CD4-positive, alpha-beta T cell (primary cell): ENCODE results near the gene GNAZ. TPM values are rescaled to one million over a fixed set of nuclear protein-coding genes. Genes with fewer than 3 reads are reported as not detected.

ENCODE experiments used
- ATAC-seq: fragments of 200-7000 bp; cut with Tn5 transposase; one replicate; pipeline ENCODE4 v1.10.0; 2022; ENCODE audit warnings: mild to moderate bottlenecking; ENCODE audit not compliant: poor library complexity
- CTCF ChIA-PET: fragments of 350-600 bp; sonication (Branson Sonifier 250); formaldehyde crosslinking; loops from one replicate; lab custom pipeline; 2021; ENCODE audit warnings: antibody characterized with exemption, inconsistent platforms; lab: Charles Lee
- POLR2A ChIA-PET: fragments of 350-600 bp; sonication (Branson Sonifier 250); formaldehyde crosslinking; loops from one replicate; lab custom pipeline; 2021; ENCODE audit warnings: antibody characterized with exemption, inconsistent platforms; lab: Charles Lee
- DNase-seq, 14 experiments: peaks; one replicate each; pipeline ENCODE4 v3.0.0-alpha.2; 2013 to 2020; ENCODE audit warnings: mixed read lengths in 2 of 14
- H3K27ac ChIP-seq, 2 donors: one replicate each; pipeline versions ENCODE4 v1.5.1 to v1.7.0; 2013; ENCODE audit warnings: low read length in 2 of 2, low read depth in 1 of 2, mild to moderate bottlenecking in 1 of 2
- H3K27me3 ChIP-seq, 2 experiments: 1 replicate in 1 of 2; 2 replicates in 1 of 2; pipeline versions ENCODE4 v1.6.1 to v1.7.0; 2013; ENCODE audit warnings: low read length in 2 of 2, control low read depth in 1 of 2, mild to moderate bottlenecking in 1 of 2, moderate library complexity in 1 of 2; ENCODE audit not compliant: insufficient read depth in 2 of 2, control insufficient read depth in 1 of 2
- H3K36me3 ChIP-seq: one replicate; pipeline ENCODE4 v1.6.1; 2013; ENCODE audit warnings: low read length, control low read depth; ENCODE audit not compliant: insufficient read depth
- H3K4me1 ChIP-seq: one replicate; pipeline ENCODE4 v1.6.1; 2013; ENCODE audit warnings: low read length, control low read depth; ENCODE audit not compliant: insufficient read depth
- H3K4me3 ChIP-seq: one replicate; pipeline ENCODE4 v1.5.1; 2013; ENCODE audit warnings: mild to moderate bottlenecking, low read length, moderate library complexity
- H3K9me3 ChIP-seq, 2 experiments: 1 replicate in 1 of 2; 2 replicates in 1 of 2; pipeline versions ENCODE4 v1.6.1 to v1.7.0; 2013; ENCODE audit warnings: low read length in 2 of 2, mild to moderate bottlenecking in 2 of 2, control low read depth in 1 of 2, moderate library complexity in 1 of 2; ENCODE audit not compliant: control insufficient read depth in 1 of 2, insufficient read depth in 1 of 2
- H3K27ac Mint-ChIP-seq: one replicate; pipeline ENCODE4 v1.8.0; 2020; ENCODE audit warnings: mixed read lengths
- H3K27me3 Mint-ChIP-seq: one replicate; pipeline ENCODE4 v1.8.0; 2021; ENCODE audit warnings: mixed read lengths
- H3K36me3 Mint-ChIP-seq: one replicate; pipeline ENCODE4 v1.8.0; 2021; ENCODE audit warnings: low read depth, mixed read lengths
- H3K4me1 Mint-ChIP-seq: one replicate; pipeline ENCODE4 v1.8.0; 2021; ENCODE audit warnings: low read depth, mixed read lengths
- H3K4me3 Mint-ChIP-seq: one replicate; pipeline ENCODE4 v1.8.0; 2020; ENCODE audit warnings: mild to moderate bottlenecking, mixed read lengths
- H3K9me3 Mint-ChIP-seq: one replicate; pipeline ENCODE4 v1.8.0; 2020; ENCODE audit warnings: mixed read lengths
- intact Hi-C, 2 experiments: fragments of 100-400 bp; cut with DNase I in 1 of 2; cut with micrococcal nuclease in 1 of 2; formaldehyde crosslinking; loops; one replicate each; pipeline versions ENCODE4 v1.15.1 to v1.9.0; 2023 to 2025; cut with DNase I, micrococcal nuclease
- total RNA-seq, 174 experiments: library from RNA in 2 of 174; stranded (reverse) in 2 of 174; gene quantifications; one replicate each; pipeline ENCODE4 v1.2.3 and lab custom pipeline; 2021 to 2026
- TF ChIP-seq, protein P1 (sequence below): fragments of 200-600 bp; IDR thresholded peaks from one replicate; pipeline ENCODE4 v1.8.0; 2022; ENCODE audit warnings: antibody characterized with exemption, mild to moderate bottlenecking

The GNAZ gene
- total RNA-seq, 2 experiments from 2014 or later = 0.20 to 0.38 TPM

DNA sequence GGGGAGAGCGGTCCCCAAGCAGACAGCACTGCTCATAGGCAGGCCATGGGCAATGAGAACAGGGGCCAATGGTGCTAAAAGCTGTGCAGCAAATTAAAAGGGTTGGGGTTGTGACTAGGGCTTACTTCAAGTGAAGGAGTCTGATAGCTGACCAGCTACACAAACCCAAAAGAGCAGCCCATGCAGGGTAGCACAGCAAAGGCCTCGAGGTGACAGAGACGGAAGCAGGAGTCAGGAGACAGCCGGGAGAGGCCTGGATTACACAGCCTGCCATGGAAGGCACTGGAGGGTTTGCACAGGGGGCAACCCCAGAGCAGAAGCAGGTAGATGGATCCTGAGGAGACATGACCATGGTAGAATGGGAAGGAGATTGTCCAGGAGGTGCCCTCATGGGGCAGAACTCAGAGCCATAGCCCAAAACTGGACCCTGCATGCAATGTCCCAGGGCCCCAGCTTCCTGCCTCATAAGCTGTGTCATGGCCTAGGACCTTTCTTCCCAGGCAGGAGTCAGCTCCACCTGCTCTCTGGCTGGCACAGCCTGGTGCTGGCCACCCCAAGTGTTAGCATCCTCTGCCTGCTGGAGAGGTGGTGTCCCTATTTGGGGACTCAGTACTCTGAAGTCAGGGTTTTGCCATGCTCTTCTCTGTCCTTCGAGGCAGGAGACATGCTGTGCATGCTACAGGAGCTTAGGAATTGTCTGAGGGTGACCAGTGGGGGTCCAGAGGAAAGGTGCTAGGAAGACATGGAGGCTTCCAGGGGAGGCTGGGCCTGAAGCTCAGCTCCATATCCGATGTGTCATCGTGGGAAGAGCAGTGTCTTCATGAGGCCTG is 38.1 kb downstream of the GNAZ start:
- H3K27ac Mint-ChIP-seq = no peak overlapping the region

DNA sequence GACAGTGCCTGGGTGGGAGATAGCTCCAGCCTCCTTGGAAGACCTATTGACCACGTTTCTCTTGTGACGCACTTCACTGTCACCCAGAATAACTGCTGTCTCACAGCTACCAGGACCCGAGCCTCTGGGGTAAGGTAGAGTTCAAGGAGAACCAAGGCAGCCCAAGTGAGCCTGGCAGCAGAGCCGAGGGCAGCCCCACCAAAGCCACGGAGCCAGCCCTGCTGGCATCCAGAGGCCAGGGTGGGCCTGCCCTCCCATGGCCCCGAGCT is 38.7 kb downstream of the GNAZ start:
- H3K27ac ChIP-seq = no peak overlapping the region
- DNase-seq (no peak), ATAC-seq (no peak)
- intact Hi-C loops = no loop called here
- Mint-ChIP-seq H3K27me3 (no peaks in the 10 kb centered on the region), H3K36me3 (no peaks in the 10 kb centered on the region), H3K9me3 (no peaks in the 10 kb centered on the region), H3K4me3 (no peak overlapping the region), H3K27ac (no peak overlapping the region), H3K4me1 (no peaks in the 10 kb centered on the region)
- POLR2A ChIA-PET = no interaction called here
- no peaks in the 10 kb centered on the region for H3K9me3 ChIP-seq
- CTCF ChIA-PET = no interaction called here
- H3K27me3 ChIP-seq = no peaks in the 10 kb centered on the region
- H3K4me3 ChIP-seq = no peak overlapping the region
- TF ChIP-seq, protein P1, sequence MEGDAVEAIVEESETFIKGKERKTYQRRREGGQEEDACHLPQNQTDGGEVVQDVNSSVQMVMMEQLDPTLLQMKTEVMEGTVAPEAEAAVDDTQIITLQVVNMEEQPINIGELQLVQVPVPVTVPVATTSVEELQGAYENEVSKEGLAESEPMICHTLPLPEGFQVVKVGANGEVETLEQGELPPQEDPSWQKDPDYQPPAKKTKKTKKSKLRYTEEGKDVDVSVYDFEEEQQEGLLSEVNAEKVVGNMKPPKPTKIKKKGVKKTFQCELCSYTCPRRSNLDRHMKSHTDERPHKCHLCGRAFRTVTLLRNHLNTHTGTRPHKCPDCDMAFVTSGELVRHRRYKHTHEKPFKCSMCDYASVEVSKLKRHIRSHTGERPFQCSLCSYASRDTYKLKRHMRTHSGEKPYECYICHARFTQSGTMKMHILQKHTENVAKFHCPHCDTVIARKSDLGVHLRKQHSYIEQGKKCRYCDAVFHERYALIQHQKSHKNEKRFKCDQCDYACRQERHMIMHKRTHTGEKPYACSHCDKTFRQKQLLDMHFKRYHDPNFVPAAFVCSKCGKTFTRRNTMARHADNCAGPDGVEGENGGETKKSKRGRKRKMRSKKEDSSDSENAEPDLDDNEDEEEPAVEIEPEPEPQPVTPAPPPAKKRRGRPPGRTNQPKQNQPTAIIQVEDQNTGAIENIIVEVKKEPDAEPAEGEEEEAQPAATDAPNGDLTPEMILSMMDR = no peak
- no peaks in the 10 kb centered on the region for H3K4me1 ChIP-seq
- no peaks in the 10 kb centered on the region for H3K36me3 ChIP-seq

More for the DNA sequence above, 38.1 kb downstream of the GNAZ start:
- TF ChIP-seq, protein P1 = no peak
- Histone ChIP-seq H3K27me3 (no peaks in the 10 kb centered on the region), H3K36me3 (no peaks in the 10 kb centered on the region), H3K9me3 (no peaks in the 10 kb centered on the region), H3K4me3 (no peak overlapping the region), H3K27ac (no peak overlapping the region), H3K4me1 (no peaks in the 10 kb centered on the region)
- ATAC-seq (no peak), DNase-seq (no peak)
- POLR2A ChIA-PET = no interaction called here
- Mint-ChIP-seq H3K9me3 (no peaks in the 10 kb centered on the region), H3K27me3 (no peaks in the 10 kb centered on the region), H3K4me3 (no peak overlapping the region), H3K4me1 (no peaks in the 10 kb centered on the region), H3K36me3 (no peaks in the 10 kb centered on the region)
- intact Hi-C loops = no loop called here
- CTCF ChIA-PET = no interaction called here

DNA sequence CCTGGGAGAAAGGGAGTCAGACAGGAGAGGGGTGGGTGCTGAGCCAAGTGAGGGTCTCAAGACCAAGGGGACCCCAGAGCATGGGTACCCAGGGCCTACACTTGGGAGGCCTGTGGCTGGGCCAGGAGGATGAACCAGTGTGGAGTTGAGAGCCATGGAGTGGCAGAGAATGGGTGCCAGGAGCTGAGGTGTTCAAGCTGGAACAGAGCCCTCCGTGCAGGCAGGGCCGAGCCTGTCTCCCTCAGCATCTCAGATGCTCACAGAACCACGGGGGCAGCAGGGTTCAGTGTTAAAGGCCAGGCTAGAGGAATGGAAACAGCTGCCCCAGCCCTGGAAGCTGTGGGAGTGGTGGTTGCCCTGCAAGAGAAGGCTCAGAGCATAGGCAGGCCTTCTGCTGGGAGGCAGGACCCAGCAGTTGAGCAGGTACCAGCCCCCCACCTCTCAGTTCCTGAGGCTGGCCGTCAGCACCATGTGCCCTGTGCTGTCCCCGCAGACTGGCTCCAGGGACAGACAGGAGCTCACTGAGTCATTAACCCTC is 39.2 kb downstream of the GNAZ start:
- Histone ChIP-seq H3K27me3 (no peaks in the 10 kb centered on the region), H3K36me3 (no peaks in the 10 kb centered on the region), H3K27ac (no peak overlapping the region), H3K4me1 (no peaks in the 10 kb centered on the region), H3K9me3 (no peaks in the 10 kb centered on the region), H3K4me3 (no peak overlapping the region)
- no peaks in the 10 kb centered on the region for H3K36me3 Mint-ChIP-seq
- TF ChIP-seq, protein P1 = no peak
- H3K4me1 Mint-ChIP-seq = no peaks in the 10 kb centered on the region
- intact Hi-C loops = no loop called here
- DNase-seq (no peak), ATAC-seq (no peak)
- H3K9me3 Mint-ChIP-seq = no peaks in the 10 kb centered on the region
- H3K27me3 Mint-ChIP-seq = no peaks in the 10 kb centered on the region
- CTCF ChIA-PET = no interaction called here
- POLR2A ChIA-PET = no interaction called here
- no peak overlapping the region for H3K4me3 Mint-ChIP-seq
- no peak overlapping the region for H3K27ac Mint-ChIP-seq
